Frontal cortex (tissue), 4 donors: Measurements from ENCODE around the gene TMEM38A. TPM values are rescaled to one million over a fixed set of nuclear protein-coding genes. Genes with fewer than 3 reads are reported as not detected.
"Not testable (repeated sequence)": the region's sequence is repeated elsewhere in the genome, so short reads cannot be mapped to it uniquely, and the experiment has no call there.

ENCODE experiments used
- DNase-seq, 2 donors: peaks; one replicate each; pipeline ENCODE4 v3.0.0; 2012; ENCODE audit warnings: low spot score in 2 of 2
- FAIRE-seq: peaks from 2 replicates; lab custom pipeline; 2012; peaks lifted over from hg19 to GRCh38; lab: Jason Lieb, UNC
- total RNA-seq: library from RNA; depleted of rRNA; stranded (reverse); fragments of >200 nt; gene quantifications from one replicate; pipeline ENCODE4 v1.2.3, GENCODE V29; 2014
- donor health status: control.
- donor health status: control.
- donor health status: control.

The TMEM38A gene
- total RNA-seq, 1 donor from 2014 or later, result 8.6 TPM

DNA sequence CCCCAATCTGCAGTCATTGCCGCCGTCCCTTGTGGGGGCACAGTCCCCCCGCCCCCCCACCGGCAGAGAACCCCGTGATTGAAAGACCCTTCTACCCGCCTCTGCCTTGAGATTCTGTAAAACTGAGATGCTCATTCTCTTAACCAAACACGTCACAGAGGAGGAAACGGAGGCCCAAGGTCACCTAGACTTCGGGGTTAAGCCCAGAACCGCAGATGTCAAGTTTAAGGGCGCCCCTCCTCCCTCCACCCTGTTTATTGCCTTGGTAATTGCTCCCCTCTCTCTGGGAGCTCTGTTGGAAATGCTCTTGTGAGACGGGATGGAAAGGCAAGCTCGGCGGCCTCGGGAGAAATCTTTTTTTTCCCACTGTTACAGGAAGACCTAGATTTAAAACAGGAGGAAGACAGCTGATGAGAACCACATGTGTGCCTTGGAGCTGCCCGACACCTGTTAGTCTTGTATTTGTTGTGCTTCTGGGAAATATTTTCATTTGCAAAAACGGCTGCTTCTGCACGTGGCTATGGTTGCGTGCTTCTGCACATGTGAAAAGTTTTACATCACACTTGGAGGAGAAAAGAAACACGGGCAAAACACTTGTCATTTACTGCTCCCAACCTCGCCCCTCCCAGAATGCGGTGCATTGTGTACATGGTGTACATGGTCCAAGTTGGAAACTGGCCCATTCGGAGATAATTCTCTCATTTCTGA lies 31.8 kb upstream of the TMEM38A start:
- no peak for FAIRE-seq
- DNase-seq, result no peak

- no peak for FAIRE-seq
Measured at GRCh38 chr19:16631465-16631864, 29.5 kb upstream of the TMEM38A start.

DNA sequence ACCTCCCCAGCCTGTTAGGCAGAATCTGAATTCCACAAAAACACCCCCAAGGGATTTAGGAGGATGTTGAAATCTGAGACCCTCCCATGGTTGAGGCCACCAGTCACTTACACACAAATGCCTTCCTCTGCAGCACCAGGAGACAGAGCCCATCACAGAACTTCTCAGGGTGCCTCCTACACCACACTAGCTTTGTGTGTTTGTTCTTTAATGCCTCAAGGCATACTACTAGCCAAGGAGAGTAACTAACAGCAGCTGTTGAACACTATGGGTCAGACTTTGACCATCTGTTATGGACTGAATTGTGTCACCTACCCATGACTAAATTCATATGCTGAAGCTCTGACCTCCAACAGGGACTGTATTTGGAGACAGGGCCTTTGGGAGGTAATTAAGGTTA lies 23.4 kb upstream of the TMEM38A start:
- FAIRE-seq, result no peak
- DNase-seq, result no peak

More at GRCh38 chr19:16631465-16631864, 29.5 kb upstream of the TMEM38A start:
- DNase-seq, result no peak

GRCh38 chr19:16638666-16639065 lies 22.3 kb upstream of the TMEM38A start:
- DNase-seq, result no peak
- no peak for FAIRE-seq

- FAIRE-seq, result no peak
Measured at GRCh38 chr19:16640951-16641350, 20.0 kb upstream of the TMEM38A start.

GRCh38 chr19:16641695-16642094 lies 19.2 kb upstream of the TMEM38A start:
- DNase-seq (no peak), FAIRE-seq (no peak)

More at GRCh38 chr19:16640951-16641350, 20.0 kb upstream of the TMEM38A start:
- no peak for DNase-seq

- peak in 1 of 2 donors; percentile 45 for DNase-seq
- FAIRE-seq, result peak; percentile 36
Measured at GRCh38 chr19:16645140-16645539, 15.8 kb upstream of the TMEM38A start.

GRCh38 chr19:16649734-16650133 lies 11.2 kb upstream of the TMEM38A start:
- FAIRE-seq, result no peak

GRCh38 chr19:16650821-16651220 lies 10.1 kb upstream of the TMEM38A start:
- FAIRE-seq, result no peak
- DNase-seq, result no peak

More at GRCh38 chr19:16649734-16650133, 11.2 kb upstream of the TMEM38A start:
- DNase-seq, result no peak

DNA sequence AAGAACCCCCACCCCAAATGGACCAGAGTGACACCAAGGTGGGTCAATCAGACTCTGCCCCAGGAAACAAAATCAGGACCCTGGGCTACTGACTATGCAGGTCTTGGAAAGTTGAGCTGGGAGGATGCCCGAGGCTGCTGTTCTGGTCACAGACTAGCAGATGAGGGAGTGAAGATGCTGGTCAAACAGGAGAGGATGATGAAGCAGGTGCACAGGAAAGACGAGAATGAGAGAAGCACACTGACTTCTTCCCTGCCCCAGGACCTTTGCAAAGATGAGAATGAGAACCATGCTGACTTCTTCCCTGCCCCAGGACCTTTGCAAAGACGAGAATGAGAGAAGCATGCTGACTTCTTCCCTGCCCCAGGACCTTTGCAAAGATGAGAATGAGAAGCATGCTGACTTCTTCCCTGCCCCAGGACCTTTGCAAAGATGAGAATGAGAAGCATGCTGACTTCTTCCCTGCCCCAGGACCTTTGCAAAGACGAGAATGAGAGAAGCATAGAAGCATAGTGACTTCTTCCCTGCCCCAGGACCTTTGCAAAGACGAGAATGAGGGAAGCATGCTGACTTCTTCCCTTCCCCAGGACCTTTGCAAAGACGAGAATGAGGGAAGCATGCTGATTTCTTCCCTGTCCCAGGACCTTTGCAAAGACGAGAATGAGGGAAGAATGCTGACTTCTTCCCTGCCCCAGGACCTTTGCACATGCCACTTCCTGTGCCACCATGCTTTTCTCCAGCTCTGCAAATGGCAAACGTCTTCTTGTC lies 9.3 kb upstream of the TMEM38A start:
- not testable (repeated sequence) for DNase-seq, FAIRE-seq

- no peak for DNase-seq
- FAIRE-seq, result no peak
Measured at GRCh38 chr19:16652854-16653253, 8.1 kb upstream of the TMEM38A start.

DNA sequence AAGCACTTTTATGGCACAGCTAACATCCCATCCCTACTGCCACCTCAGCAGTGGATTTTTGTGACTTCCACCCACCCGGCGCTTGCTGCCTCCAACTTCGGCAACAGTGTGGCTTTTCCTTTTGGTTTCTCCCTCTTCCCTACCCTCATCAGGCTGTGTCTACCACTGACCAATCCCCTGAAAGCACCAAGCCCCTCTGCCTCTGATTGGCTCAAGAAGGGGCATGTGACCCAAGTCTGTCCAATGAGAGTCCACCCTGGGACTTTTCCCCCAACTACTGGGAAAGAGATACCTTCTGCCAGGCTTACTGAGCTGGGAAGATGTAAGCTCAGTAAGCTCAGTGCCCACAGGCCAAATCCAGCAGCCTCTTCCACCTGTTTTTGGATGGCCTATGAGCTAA lies 6.8 kb upstream of the TMEM38A start:
- DNase-seq (no peak), FAIRE-seq (no peak)

GRCh38 chr19:16654627-16655026 lies 6.3 kb upstream of the TMEM38A start:
- DNase-seq, result no peak
- no peak for FAIRE-seq

GRCh38 chr19:16655727-16656126 lies 5.2 kb upstream of the TMEM38A start:
- no peak for DNase-seq
- FAIRE-seq, result no peak

GRCh38 chr19:16657384-16657783 lies 3.6 kb upstream of the TMEM38A start:
- no peak for FAIRE-seq

DNA sequence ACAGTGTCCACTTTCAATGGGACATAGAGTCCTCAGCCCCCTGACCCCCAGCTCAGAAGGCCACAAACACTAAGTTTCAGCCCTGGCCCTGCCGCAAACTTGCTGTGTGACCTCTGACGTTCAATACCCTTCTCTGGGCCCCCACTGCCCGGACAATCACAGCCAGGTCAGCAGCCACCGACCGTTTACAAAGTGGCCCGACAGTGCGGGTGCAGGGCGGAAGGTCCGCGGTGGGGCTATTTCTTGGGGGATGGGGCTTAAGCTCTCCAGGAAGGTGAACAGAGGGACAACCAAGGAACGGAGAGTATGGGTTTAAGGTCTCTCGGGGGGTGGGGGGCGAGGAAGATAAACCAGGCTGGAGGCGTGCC lies 1.5 kb upstream of the TMEM38A start:
- DNase-seq (no peak), FAIRE-seq (no peak)

More at GRCh38 chr19:16657384-16657783, 3.6 kb upstream of the TMEM38A start:
- DNase-seq, result no peak

GRCh38 chr19:16659832-16660708 lies 869 bp upstream of the TMEM38A start, which contains the start of gene SMIM7:
SMIM7 (minus strand) TSS chr19:16660144; CDS start chr19:16660110, 34 bp downstream.
- DNase-seq, result peak; percentile 97 to 98
- no peak for FAIRE-seq

DNA sequence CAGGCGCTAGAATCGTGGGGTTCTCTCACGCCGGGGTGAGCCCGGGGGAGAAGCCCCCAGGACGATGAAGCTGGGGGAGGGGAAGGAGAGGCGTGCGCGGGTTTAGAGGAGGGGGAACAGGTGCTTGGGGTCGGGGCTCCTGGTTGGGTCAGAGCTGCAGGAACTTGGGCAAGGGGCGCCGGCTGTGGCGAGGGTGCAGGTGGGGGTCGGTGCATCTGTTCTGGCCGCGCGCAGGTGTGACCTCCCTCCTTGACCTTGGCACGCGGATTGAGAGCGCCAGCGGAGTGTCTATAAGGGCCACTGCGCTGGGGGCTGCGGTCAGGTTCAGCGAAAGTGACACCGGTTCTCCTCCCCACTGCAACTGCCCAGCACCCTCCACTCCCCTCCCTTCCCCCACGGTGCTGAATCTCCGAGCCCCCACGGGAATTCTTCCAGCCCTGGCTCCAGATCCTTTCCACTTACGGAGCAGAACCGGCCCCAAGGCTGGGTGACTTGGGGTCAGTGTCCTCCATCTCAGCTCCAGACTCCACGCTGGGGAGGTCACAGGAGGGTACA lies 618 bp downstream of the TMEM38A start:
- FAIRE-seq, result no peak
- DNase-seq, result peak in 1 of 2 donors; percentile 39

GRCh38 chr19:16668176-16668575 lies 7.2 kb downstream of the TMEM38A start:
- FAIRE-seq (no peak), DNase-seq (no peak)

DNA sequence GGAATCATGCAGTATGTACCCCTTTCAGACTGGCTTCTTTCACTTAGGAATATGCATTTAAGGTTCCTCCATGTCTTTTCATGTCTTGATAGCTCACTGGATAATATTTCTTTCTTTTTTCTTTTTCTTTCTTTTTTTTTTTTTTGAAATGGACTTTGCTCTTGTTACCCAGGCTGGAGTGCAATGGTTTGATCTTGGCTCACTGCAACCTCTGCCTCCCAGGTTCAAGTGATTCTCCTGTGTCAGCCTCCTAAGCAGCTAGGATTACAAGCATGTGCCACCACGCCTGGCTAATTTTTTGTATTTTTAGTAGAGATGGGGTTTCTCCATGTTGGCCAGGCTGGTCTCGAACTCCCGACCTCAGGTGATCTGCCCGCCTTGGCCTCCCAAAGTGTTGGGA lies 7.8 kb downstream of the TMEM38A start:
- not testable (repeated sequence) for FAIRE-seq, DNase-seq
